Spleen (tissue), 7 donors: ENCODE measurements around the gene COL19A1.

Experiments
- POLR2AphosphoS5 ChIP-seq, 3 donors: sonication (generic); formaldehyde crosslinking; IDR thresholded peaks; one replicate each; pipeline ENCODE4 v1.5.1; 2017; ENCODE audit warnings: antibody characterized with exemption in 3 of 3
- TF ChIP-seq, protein P1 (sequence below), 11 experiments: fragments of 200-600 bp in 7 of 11; fragments of 450-650 bp in 4 of 11; sonication (generic) in 4 of 11; IDR thresholded peaks in 8 of 11; conservative IDR thresholded peaks in 3 of 11; 1 replicate in 7 of 11; 2 replicates in 4 of 11; pipeline versions ENCODE4 v1.4.0 to v1.8.0; 2016 to 2021; ENCODE audit warnings: antibody characterized with exemption in 11 of 11, inconsistent platforms in 4 of 11, mild to moderate bottlenecking in 1 of 11
- donor health status: DM: no; HTN: no; CAD: no; lungs with moderate emphysema.
- donor health status: DM: no; HTN: no; CAD: no.
- donor health status: DM: no; HTN: no; CAD: no.

DNA sequence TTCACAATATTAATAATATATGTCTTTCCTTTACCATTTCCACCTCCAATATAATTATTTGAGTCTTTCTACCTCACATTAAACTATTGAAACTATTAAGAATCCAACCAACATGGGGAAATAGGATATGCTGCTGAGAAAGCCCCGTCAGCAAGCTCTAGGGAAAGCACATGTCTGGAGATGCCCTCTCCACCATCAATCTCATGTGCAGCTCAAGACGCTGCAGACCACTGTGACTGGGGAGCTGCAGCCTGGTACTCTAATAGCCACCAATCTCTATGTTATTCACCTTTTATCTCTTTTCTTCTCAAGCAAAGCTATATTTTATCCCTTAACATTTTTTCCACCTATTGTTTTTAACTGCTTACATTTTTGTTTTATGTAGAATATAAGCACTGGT is 386.2 kb downstream of the COL19A1 start:
- TF ChIP-seq, protein P1, sequence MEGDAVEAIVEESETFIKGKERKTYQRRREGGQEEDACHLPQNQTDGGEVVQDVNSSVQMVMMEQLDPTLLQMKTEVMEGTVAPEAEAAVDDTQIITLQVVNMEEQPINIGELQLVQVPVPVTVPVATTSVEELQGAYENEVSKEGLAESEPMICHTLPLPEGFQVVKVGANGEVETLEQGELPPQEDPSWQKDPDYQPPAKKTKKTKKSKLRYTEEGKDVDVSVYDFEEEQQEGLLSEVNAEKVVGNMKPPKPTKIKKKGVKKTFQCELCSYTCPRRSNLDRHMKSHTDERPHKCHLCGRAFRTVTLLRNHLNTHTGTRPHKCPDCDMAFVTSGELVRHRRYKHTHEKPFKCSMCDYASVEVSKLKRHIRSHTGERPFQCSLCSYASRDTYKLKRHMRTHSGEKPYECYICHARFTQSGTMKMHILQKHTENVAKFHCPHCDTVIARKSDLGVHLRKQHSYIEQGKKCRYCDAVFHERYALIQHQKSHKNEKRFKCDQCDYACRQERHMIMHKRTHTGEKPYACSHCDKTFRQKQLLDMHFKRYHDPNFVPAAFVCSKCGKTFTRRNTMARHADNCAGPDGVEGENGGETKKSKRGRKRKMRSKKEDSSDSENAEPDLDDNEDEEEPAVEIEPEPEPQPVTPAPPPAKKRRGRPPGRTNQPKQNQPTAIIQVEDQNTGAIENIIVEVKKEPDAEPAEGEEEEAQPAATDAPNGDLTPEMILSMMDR (IDR thresholded peaks at IDR 0.05 in 8 of 11, conservative IDR thresholded peaks at IDR 0.05 in 3 of 11), result no peak
- TF ChIP-seq POLR2AphosphoS5 (IDR thresholded peaks at IDR 0.05), result no peak
